PFSK-1 (cell line): Measurements from ENCODE around the gene GFM1.

Experiments used
- FOXP2 ChIP-seq: optimal IDR thresholded peaks from 2 replicates; pipeline ENCODE3; 2011; ENCODE audit warnings: borderline replicate concordance, control low read depth, inconsistent platforms; ENCODE audit not compliant: insufficient read depth; ENCODE audit errors: extremely low read length, extremely low read depth
- POLR2AphosphoS5 ChIP-seq: IDR thresholded peaks from 2 replicates; pipeline ENCODE4 v1.6.1; 2012; ENCODE audit warnings: low read depth, mild to moderate bottlenecking, control low read depth, low read length, moderate library complexity
- REST ChIP-seq, 2 experiments: IDR thresholded peaks; 2 replicates each; pipeline versions ENCODE4 v1.6.1 to v1.8.0; 2011 to 2012; ENCODE audit warnings: low read depth in 2 of 2, low read length in 2 of 2, control low read depth in 1 of 2, inconsistent platforms in 1 of 2, mild to moderate bottlenecking in 1 of 2, moderate library complexity in 1 of 2; ENCODE audit not compliant: insufficient read depth in 1 of 2
- SIN3A ChIP-seq: IDR thresholded peaks from 2 replicates; pipeline ENCODE4 v1.6.1; 2012; ENCODE audit warnings: mild to moderate bottlenecking, low read length, moderate library complexity, borderline replicate concordance; ENCODE audit not compliant: insufficient read depth
- TAF1 ChIP-seq: IDR thresholded peaks from 2 replicates; pipeline ENCODE4 v1.6.1; 2012; ENCODE audit warnings: low read length, control low read depth, borderline replicate concordance; ENCODE audit not compliant: insufficient read depth

GFM1 gene

DNA sequence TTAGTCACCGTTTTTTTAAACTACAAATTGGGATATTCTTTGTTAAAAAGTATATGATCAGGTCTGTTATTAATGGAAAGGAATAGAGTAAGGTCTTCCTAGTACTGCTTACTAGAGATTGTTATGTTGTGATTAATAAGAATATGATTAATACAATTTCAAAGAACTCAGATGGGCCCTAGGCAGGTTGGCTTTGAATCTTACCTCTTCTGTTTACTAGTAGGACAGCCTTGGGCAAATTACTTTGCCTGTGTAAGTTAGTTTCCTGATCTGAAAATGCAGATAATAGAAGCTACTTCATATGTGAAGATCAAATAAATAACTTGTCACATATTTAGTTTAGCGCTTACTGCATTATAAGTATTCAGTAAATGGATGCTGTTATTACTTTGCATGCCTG, 6.9 kb downstream of the GFM1 start:
- TF ChIP-seq POLR2AphosphoS5, result no peak
- no peak for TF ChIP-seq REST (IDR thresholded peaks at IDR 0.05; ENCODE audit: insufficient read depth in 1 of 2, low read depth in 2 of 2, low read length in 2 of 2)
- TF ChIP-seq SIN3A, result no peak
- no peak for TF ChIP-seq FOXP2
- TF ChIP-seq TAF1, result no peak

DNA sequence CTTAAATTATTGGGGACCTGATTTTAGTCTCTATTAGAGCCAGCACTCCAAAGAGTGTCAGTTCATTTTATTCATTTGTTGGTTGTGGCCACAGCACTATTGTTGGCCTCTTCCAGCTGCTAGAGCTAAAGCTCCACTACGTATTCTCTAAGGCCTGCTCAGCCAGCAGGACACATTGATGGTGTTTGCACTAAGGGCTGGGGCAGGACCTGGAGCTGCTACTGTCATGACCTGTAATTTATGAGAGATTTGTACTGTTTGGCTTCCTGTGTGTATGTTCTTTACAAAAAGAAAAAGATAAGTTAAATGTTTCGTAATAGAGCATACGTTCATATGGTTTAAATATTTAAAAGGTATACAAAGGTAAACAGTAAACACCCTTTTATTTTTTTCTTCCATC, 8.1 kb downstream of the GFM1 start:
- TF ChIP-seq TAF1, result no peak
- TF ChIP-seq REST (IDR thresholded peaks at IDR 0.05; ENCODE audit: insufficient read depth in 1 of 2, low read depth in 2 of 2, low read length in 2 of 2), result no peak
- TF ChIP-seq POLR2AphosphoS5, result no peak
- TF ChIP-seq SIN3A, result no peak
- TF ChIP-seq FOXP2, result no peak

- TF ChIP-seq REST (IDR thresholded peaks at IDR 0.05; ENCODE audit: insufficient read depth in 1 of 2, low read depth in 2 of 2, low read length in 2 of 2) (no peak), SIN3A (no peak), TAF1 (no peak), FOXP2 (no peak), POLR2AphosphoS5 (no peak)
Observed at GRCh38 chr3:158658889-158659288, 14.6 kb downstream of the GFM1 start.

DNA sequence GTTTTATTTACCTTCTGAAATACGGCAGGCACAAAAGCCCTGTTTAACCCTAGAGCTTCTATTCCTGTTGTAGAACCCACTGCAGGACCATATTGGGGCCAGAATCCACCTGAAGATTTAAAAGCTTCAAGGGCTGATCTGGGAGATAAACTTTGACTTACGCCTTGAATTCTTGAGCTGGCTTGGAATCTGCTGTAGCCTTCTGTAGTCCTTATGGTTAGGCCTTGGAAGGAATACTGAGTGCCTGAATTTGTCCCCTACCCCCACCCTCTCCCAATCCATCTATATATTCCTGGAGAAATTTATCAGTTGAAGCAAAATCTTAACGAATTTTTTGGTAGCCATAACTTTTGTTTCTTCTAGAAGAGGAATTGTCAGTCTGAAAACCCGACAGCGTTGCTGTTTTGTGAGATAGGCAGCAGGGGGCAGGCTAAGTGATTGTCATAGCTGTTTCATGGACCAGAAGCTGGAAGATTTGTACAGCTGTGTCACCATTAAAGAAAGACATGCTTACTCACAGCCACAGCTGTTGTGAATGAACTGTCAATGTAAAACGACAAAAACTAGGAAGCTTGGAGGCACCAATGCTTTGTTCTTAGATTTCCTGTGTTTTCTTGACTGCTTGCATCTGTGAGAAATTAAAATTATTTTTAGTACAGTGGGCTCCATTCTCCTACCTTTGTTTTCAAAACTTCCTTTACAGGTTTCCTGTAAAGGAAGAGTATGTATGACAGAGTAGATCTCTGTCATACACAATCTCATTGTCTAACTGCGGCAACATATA, 15.3 kb downstream of the GFM1 start:
- TF ChIP-seq TAF1 (no peak), SIN3A (no peak), REST (IDR thresholded peaks at IDR 0.05; ENCODE audit: insufficient read depth in 1 of 2, low read depth in 2 of 2, low read length in 2 of 2) (no peak), FOXP2 (no peak), POLR2AphosphoS5 (no peak)

- TF ChIP-seq REST (IDR thresholded peaks at IDR 0.05; ENCODE audit: insufficient read depth in 1 of 2, low read depth in 2 of 2, low read length in 2 of 2), result no peak
- TF ChIP-seq FOXP2, result no peak
- TF ChIP-seq SIN3A, result no peak
- no peak for TF ChIP-seq TAF1
- no peak for TF ChIP-seq POLR2AphosphoS5
Observed at GRCh38 chr3:158660711-158661110, 16.4 kb downstream of the GFM1 start.
